ENCODE data around the gene SHOC2. TPM values are rescaled to one million over a fixed set of nuclear protein-coding genes. Genes with fewer than 3 reads are reported as not detected.

The SHOC2 gene
- total RNA-seq, 3 donors from 2014 or later = 60.3 to 69.7 (median 65.9) TPM

- DNase-seq (ENCODE audit: low spot score in 2 of 2) = no peak
- no peaks in the 10 kb centered on the region for H3K27me3 ChIP-seq
- H3K9me3 ChIP-seq = no peaks in the 10 kb centered on the region
- no peaks in the 10 kb centered on the region for H3K36me3 ChIP-seq
- H3K4me1 ChIP-seq = no peaks in the 10 kb centered on the region
- TF ChIP-seq POLR2A (IDR thresholded peaks at IDR 0.05) = no peak
- intact Hi-C loops (cut with DNase I; ENCODE audit: low total_unique reads) = no loop called here
- H3K27ac ChIP-seq = no peak overlapping the region
- H3K4me3 ChIP-seq = no peak overlapping the region
Observed at GRCh38 chr10:110960333-110960712, 40.9 kb downstream of the SHOC2 start.

GRCh38 chr10:110962443-110962842 lies 43.0 kb downstream of the SHOC2 start:
- no peaks in the 10 kb centered on the region for H3K4me1 ChIP-seq
- DNase-seq (ENCODE audit: low spot score in 2 of 2) = no peak
- TF ChIP-seq POLR2A (IDR thresholded peaks at IDR 0.05) = no peak
- no peak for TF ChIP-seq POLR2AphosphoS5 (IDR thresholded peaks at IDR 0.05)
- TF ChIP-seq CTCF (IDR thresholded peaks at IDR 0.05) = no peak
- no peak overlapping the region for H3K4me3 ChIP-seq
- H3K27ac ChIP-seq = no peak overlapping the region
- H3K27me3 ChIP-seq = no peaks in the 10 kb centered on the region
- H3K36me3 ChIP-seq = no peaks in the 10 kb centered on the region
- H3K9me3 ChIP-seq = no peaks in the 10 kb centered on the region
- intact Hi-C loops (cut with DNase I; ENCODE audit: low total_unique reads) = no loop called here

GRCh38 chr10:110963162-110963561 lies 43.8 kb downstream of the SHOC2 start:
- Histone ChIP-seq H3K9me3 (no peaks in the 10 kb centered on the region), H3K27ac (no peak overlapping the region), H3K27me3 (no peaks in the 10 kb centered on the region), H3K36me3 (no peaks in the 10 kb centered on the region), H3K4me1 (no peaks in the 10 kb centered on the region), H3K4me3 (no peak overlapping the region)
- TF ChIP-seq CTCF (IDR thresholded peaks at IDR 0.05) (no peak), POLR2A (IDR thresholded peaks at IDR 0.05) (no peak), POLR2AphosphoS5 (IDR thresholded peaks at IDR 0.05) (no peak)
- DNase-seq (ENCODE audit: low spot score in 2 of 2) = no peak
- intact Hi-C loops (cut with DNase I; ENCODE audit: low total_unique reads) = no loop called here

GRCh38 chr10:110964681-110965080 lies 45.3 kb downstream of the SHOC2 start:
- Histone ChIP-seq H3K27me3 (no peaks in the 10 kb centered on the region), H3K9me3 (no peaks in the 10 kb centered on the region), H3K36me3 (no peaks in the 10 kb centered on the region), H3K27ac (no peak overlapping the region), H3K4me1 (no peaks in the 10 kb centered on the region), H3K4me3 (no peak overlapping the region)
- no peak for DNase-seq (ENCODE audit: low spot score in 2 of 2)
- intact Hi-C loops (cut with DNase I; ENCODE audit: low total_unique reads) = no loop called here
- TF ChIP-seq POLR2A (IDR thresholded peaks at IDR 0.05) (no peak), CTCF (IDR thresholded peaks at IDR 0.05) (no peak), POLR2AphosphoS5 (IDR thresholded peaks at IDR 0.05) (no peak)

- no peak overlapping the region for H3K27ac ChIP-seq
- H3K4me1 ChIP-seq = no peaks in the 10 kb centered on the region
- H3K36me3 ChIP-seq = no peaks in the 10 kb centered on the region
- intact Hi-C loops (cut with DNase I; ENCODE audit: low total_unique reads) = no loop called here
- TF ChIP-seq POLR2A (IDR thresholded peaks at IDR 0.05) (no peak), POLR2AphosphoS5 (IDR thresholded peaks at IDR 0.05) (no peak), CTCF (IDR thresholded peaks at IDR 0.05) (no peak)
- no peak overlapping the region for H3K4me3 ChIP-seq
- no peaks in the 10 kb centered on the region for H3K9me3 ChIP-seq
- H3K27me3 ChIP-seq = no peaks in the 10 kb centered on the region
- no peak for DNase-seq (ENCODE audit: low spot score in 2 of 2)
Observed at GRCh38 chr10:110965216-110965615, 45.8 kb downstream of the SHOC2 start.

GRCh38 chr10:110966146-110966545 lies 46.7 kb downstream of the SHOC2 start:
- H3K27me3 ChIP-seq = no peaks in the 10 kb centered on the region
- no peak for TF ChIP-seq POLR2A (IDR thresholded peaks at IDR 0.05)
- no peak for DNase-seq (ENCODE audit: low spot score in 2 of 2)
- H3K4me1 ChIP-seq = no peaks in the 10 kb centered on the region
- no peaks in the 10 kb centered on the region for H3K36me3 ChIP-seq
- H3K27ac ChIP-seq = no peak overlapping the region
- intact Hi-C loops (cut with DNase I; ENCODE audit: low total_unique reads) = no loop called here
- no peak overlapping the region for H3K4me3 ChIP-seq
- no peaks in the 10 kb centered on the region for H3K9me3 ChIP-seq
